ENCODE measurements around the gene JKAMP.

Gene JKAMP

GRCh38 chr14:59538936-59539335, 54.6 kb downstream of the JKAMP start:
- no peak for DNase-seq (ENCODE audit: low spot score)
- FAIRE-seq = no peak

- FAIRE-seq (peak; percentile 17), DNase-seq (ENCODE audit: low spot score) (no peak)
These were observed 56.5 kb downstream of the JKAMP start for GRCh38 chr14:59540852-59541251.

- DNase-seq (ENCODE audit: low spot score) = no peak
- no peak for FAIRE-seq
These were observed 57.4 kb downstream of the JKAMP start for GRCh38 chr14:59541731-59542130.

GRCh38 chr14:59543873-59544272, 59.6 kb downstream of the JKAMP start:
- DNase-seq (ENCODE audit: low spot score) (no peak), FAIRE-seq (peak; percentile 46)

GRCh38 chr14:59547310-59547709, 63.0 kb downstream of the JKAMP start:
- no peak for DNase-seq (ENCODE audit: low spot score)
- FAIRE-seq = no peak

All from urothelium cell line (cell line).